Activated CD4-positive, alpha-beta T cell treated with anti-CD3 and anti-CD28 coated beads, Interleukin-2, amount 10 ng/mL, durations not matched to agents 24 days and 14 days (primary cell): Measurements from ENCODE around the gene APC2. TPM values are rescaled to one million over a fixed set of nuclear protein-coding genes. Genes with fewer than 3 reads are reported as not detected.
A peak's percentile ranks its signal among the peaks of the same experiment; 100 is the strongest.

Source experiments
- DNase-seq: peaks from one replicate; pipeline ENCODE4 v3.0.0; 2022
- H3K27ac Mint-ChIP-seq: one replicate; pipeline ENCODE4 v1.8.0; 2022; ENCODE audit warnings: mild to moderate bottlenecking, mixed read lengths
- H3K27me3 Mint-ChIP-seq: one replicate; pipeline ENCODE4 v1.8.0; 2022; ENCODE audit warnings: mixed read lengths
- H3K36me3 Mint-ChIP-seq: one replicate; pipeline ENCODE4 v1.8.0; 2022; ENCODE audit warnings: low read depth, mild to moderate bottlenecking, mixed read lengths
- H3K4me1 Mint-ChIP-seq: one replicate; pipeline ENCODE4 v1.8.0; 2021; ENCODE audit warnings: mixed read lengths
- H3K4me3 Mint-ChIP-seq: one replicate; pipeline ENCODE4 v1.8.0; 2022; ENCODE audit warnings: mild to moderate bottlenecking, moderate library complexity, mixed read lengths
- H3K9me3 Mint-ChIP-seq: one replicate; pipeline ENCODE4 v1.8.0; 2021; ENCODE audit warnings: mixed read lengths
- intact Hi-C: fragments of 100-400 bp; cut with micrococcal nuclease; formaldehyde crosslinking; loops from one replicate; pipeline ENCODE4 v1.15.1; 2023
- total RNA-seq: library from RNA; stranded (reverse); gene quantifications from 2 replicates; pipeline ENCODE4 v1.2.3, GENCODE V29; 2022

The APC2 gene, protein sequence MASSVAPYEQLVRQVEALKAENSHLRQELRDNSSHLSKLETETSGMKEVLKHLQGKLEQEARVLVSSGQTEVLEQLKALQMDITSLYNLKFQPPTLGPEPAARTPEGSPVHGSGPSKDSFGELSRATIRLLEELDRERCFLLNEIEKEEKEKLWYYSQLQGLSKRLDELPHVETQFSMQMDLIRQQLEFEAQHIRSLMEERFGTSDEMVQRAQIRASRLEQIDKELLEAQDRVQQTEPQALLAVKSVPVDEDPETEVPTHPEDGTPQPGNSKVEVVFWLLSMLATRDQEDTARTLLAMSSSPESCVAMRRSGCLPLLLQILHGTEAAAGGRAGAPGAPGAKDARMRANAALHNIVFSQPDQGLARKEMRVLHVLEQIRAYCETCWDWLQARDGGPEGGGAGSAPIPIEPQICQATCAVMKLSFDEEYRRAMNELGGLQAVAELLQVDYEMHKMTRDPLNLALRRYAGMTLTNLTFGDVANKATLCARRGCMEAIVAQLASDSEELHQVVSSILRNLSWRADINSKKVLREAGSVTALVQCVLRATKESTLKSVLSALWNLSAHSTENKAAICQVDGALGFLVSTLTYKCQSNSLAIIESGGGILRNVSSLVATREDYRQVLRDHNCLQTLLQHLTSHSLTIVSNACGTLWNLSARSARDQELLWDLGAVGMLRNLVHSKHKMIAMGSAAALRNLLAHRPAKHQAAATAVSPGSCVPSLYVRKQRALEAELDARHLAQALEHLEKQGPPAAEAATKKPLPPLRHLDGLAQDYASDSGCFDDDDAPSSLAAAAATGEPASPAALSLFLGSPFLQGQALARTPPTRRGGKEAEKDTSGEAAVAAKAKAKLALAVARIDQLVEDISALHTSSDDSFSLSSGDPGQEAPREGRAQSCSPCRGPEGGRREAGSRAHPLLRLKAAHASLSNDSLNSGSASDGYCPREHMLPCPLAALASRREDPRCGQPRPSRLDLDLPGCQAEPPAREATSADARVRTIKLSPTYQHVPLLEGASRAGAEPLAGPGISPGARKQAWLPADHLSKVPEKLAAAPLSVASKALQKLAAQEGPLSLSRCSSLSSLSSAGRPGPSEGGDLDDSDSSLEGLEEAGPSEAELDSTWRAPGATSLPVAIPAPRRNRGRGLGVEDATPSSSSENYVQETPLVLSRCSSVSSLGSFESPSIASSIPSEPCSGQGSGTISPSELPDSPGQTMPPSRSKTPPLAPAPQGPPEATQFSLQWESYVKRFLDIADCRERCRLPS (N-terminal part only)
- 0.16 and 0.24 TPM in 2 replicates for total RNA-seq

DNA sequence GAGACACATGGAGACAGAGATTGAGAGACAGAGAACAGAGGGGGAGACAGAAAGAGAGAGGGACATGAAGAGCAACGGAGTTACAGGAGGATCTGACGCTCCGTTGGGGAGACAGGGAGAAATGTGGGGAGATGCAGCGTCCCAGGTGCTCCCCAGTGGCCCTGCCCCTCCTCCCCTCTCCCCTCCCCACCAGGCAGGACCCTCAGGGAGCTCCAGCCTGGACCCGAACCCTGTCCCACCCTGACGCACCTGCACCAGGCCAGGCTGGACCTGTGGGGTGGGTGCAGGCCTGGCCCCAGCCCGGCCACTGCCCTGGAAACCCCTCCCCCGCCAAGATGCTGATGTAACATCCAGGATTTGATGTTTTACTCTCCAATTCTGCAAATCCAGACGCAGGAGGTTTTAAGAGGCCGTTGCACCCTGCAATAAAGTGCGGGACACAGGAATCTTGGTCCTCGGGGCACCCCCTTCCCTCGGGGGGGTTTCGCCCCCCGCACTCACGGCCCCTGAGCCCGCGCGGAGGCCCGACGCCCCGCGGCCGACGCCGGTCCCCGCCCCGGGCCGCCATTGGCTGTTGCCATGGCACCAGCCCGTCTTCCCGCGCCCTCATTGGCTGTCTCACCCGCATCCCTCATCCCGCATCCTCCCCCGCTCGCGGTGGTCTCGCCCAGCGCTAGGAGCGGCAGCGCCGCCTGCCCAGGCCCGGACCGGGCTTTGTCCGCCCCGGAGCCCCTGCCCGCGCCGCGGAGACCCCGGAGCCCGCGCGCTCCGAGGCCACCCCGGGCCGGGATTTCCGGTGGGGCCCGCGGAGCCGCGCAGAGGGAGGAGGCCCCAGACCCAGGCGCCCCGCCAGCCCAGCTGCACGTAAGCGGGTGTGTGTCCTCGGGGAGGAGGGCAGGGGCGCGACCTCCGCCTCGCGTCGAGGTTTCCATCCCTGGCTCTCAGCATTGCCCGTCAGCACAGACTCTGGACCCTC is at the start of gene APC2:
TSS of gene APC2 (plus strand) at position 655 of the 976 bp plus-strand sequence. CDS start 2,881 bp downstream, outside the sequence.
- Mint-ChIP-seq H3K4me3 (peak within 1 kb of the TSS; percentile 40), H3K27ac (no peak within 1 kb of the TSS), H3K27me3 (peaks cover 51% of the 10 kb centered on the region), H3K36me3 (no peaks in the 10 kb centered on the region), H3K4me1 (peaks cover 3% of the 10 kb centered on the region), H3K9me3 (no peaks in the 10 kb centered on the region)
- peak; percentile 83 for DNase-seq
- intact Hi-C loops, result loop anchor here (5.0 kb wide), 1 partner anchor 63 kb away; the partner anchor contains the start of gene ADAMTSL5

DNA sequence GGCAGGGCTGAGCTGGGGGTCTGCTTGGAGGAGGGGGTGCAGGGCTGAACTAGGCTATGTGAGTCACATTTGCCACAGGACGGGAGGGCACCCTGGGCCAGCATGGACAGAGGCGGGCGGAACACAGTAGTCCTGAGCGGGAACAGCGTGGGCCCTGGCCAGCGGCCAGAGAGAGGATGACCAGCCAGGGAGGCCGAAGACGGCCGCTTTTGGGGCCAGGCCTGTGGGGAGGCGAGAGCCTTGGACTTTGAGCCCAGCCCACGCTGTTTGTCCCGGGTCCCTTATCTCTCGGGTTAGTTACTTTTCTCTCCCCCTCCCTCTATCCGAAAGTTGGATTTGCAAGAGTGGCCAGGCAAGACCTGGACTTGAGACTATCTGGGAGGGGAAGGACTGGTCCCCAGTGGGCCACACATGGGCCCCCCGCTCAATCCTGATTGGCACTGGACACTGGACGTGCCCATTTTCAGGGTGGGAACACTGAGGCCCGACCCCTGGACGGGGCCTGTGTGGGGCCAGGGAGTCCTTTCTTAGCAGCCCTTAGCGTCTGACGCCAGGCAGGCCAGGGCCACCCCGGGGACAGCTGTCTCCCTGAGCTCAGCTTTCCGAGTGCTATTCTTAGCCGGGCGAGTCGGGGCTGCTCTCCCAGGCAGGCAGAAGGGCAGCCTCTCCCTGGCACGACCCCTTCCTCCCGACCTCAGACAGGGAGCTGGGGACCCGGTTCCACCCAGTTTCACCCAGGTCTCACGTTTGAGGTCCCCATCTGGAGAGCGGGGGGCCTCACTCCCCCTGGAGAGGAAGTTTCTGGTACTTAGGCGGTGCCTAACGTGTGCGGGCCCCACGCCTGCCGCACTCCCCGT is 49.4 kb upstream of the APC2 start:
- intact Hi-C loops, result no loop called here
- H3K27ac Mint-ChIP-seq, result no peak overlapping the region
- DNase-seq, result peak; percentile 67
- peaks cover 10% of the 10 kb centered on the region for H3K4me1 Mint-ChIP-seq
- peaks cover 6% of the 10 kb centered on the region for H3K27me3 Mint-ChIP-seq
- H3K4me3 Mint-ChIP-seq, result peak overlapping the region; percentile 68
- H3K36me3 Mint-ChIP-seq, result peaks cover 1% of the 10 kb centered on the region
- no peaks in the 10 kb centered on the region for H3K9me3 Mint-ChIP-seq

DNA sequence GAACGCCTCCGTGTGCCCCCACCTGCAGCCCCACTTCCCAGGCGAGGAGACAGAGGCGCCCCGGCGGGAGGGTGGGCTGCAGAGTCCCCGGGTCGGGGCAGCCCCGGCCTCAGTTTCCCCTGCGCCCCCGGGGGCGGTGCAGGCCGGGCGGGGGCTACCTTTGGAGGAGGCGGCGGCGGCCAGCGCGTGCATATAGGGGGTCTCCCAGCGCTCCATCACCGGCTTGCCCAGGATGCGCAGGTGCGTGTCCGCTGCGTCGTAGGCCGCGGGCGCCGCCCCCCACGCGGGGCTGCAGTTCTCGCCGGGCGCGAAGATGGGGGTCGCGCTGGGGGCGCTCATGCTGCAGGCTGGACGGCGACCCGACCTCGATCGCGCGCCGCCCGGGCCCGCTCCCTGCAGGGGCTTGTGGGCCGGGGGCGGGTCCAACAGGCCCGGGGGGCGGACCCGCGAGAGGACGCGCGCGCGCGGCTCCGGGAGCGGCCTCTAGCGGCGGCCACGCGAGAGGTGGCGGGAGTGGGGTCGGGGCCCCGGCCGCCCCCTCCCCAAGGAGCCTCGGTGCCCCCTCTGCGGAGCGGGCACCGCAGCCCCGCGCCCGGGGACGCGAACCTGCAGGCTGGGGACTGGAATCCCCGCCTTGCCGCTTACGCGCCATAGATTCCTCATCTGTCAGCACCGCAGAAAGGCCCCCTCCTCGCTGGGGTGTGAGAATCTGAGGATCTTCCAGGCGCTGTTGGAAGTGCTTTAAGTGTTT is 48.6 kb upstream of the APC2 start, which contains the start of gene GAMT:
TSS of gene GAMT (minus strand) at position 405 of the 751 bp plus-strand sequence. CDS start at position 339, 66 bp downstream.
- Mint-ChIP-seq H3K4me3 (peak within 1 kb of the TSS; percentile 68), H3K27ac (no peak within 1 kb of the TSS), H3K4me1 (peaks cover 9% of the 10 kb centered on the region), H3K27me3 (peaks cover 6% of the 10 kb centered on the region), H3K9me3 (no peaks in the 10 kb centered on the region), H3K36me3 (peaks cover 1% of the 10 kb centered on the region)
- intact Hi-C loops, result no loop called here
- DNase-seq, result peak; percentile 90

DNA sequence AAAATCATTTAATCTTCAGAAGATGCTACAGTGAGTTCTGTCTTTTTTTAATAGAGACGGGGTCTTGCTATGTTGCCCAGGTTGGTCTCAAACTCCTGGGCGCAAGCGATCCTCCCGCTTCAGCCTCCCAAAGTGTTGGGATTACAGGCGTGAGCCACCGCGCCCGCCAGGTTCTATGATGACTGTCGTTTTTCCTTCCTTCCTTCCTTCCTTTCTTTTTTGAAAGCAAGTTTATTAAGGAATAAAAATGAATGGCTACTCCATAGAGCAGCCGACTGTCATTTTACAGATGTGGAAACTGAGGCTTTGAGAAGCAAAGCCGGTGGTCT is 48.1 kb upstream of the APC2 start:
- Mint-ChIP-seq H3K36me3 (peaks cover 1% of the 10 kb centered on the region), H3K9me3 (no peaks in the 10 kb centered on the region)
- intact Hi-C loops, result no loop called here

DNA sequence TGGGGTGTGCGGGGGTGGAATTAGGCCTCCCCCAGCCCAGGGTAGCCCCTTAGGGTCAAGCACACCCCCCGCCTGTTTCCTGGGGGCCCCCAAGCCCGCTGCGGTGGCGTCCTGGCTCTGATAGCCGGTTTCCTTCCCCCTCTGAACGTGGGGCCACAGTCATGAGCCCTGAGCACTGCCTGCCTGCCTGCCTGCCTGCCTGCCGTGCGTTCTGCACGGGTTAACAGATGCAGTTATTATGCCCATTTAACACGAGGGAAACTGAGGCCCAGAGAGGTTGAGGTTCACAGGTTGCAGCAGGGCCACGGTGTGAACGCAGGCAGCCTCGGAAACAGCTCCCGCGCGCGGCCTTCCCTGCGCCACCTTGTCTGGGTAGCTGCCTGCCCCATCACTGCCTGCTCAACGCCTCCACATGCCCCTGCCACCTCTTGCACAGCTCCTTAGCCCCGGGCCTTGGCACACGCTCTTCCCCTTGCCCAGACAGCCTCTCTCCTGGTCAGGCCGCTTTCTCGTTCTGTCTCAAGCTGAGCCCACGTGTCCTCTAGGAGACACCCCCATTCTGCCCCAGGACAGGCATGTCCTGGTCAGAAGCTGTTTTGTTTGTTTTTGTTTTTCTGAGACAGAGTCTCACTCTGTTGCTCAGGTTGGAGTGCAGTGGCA is 47.4 kb upstream of the APC2 start:
- Mint-ChIP-seq H3K9me3 (no peaks in the 10 kb centered on the region), H3K27ac (no peak overlapping the region), H3K4me3 (peak overlapping the region; percentile 73), H3K27me3 (peaks cover 6% of the 10 kb centered on the region), H3K36me3 (no peaks in the 10 kb centered on the region), H3K4me1 (peaks cover 12% of the 10 kb centered on the region)
- DNase-seq, result no peak
- intact Hi-C loops, result no loop called here

More for the DNA sequence above, 48.1 kb upstream of the APC2 start:
- H3K27ac Mint-ChIP-seq, result no peak overlapping the region
- H3K4me1 Mint-ChIP-seq, result peaks cover 12% of the 10 kb centered on the region
- DNase-seq, result no peak
- peaks cover 6% of the 10 kb centered on the region for H3K27me3 Mint-ChIP-seq
- peak overlapping the region; percentile 56 for H3K4me3 Mint-ChIP-seq

DNA sequence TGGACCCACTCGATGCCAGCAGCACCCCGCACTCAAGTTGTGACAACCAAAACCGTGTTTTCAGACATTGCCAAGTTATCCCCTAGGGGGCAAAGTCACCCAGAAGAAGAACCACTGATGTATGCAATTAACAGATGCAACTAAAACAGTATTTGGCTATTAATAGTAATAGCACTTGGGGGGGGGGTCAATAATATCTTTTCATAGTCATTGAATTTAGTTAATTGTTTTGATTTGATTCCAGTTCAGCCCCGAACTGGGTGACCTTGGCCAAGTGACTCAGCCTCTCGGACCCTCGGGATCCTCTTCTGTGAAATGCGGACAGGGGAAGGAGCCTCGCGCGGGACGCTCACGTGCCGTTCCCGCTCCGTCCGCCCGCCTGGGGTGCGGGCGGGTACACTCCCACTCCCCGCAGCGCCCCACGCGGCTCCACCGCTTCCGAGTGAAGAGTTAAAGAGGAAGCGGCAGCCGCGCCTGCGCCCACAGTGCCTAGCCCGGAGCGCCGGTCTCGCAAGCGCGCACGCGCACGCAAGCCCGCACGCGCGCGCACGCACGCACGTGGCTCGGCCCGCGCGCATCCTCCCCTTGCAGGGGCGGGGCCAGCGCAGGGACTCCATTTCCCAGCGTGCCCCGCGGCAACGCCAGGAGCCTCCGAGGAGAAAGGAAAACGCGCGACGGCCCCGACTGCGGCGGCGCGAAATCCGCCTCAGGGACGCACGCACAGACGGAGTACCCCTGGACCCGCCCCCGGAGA is 43.0 kb upstream of the APC2 start:
- Mint-ChIP-seq H3K4me1 (peaks cover 37% of the 10 kb centered on the region), H3K4me3 (peak overlapping the region; percentile 76), H3K36me3 (peaks cover 24% of the 10 kb centered on the region), H3K9me3 (no peaks in the 10 kb centered on the region), H3K27me3 (peaks cover 6% of the 10 kb centered on the region), H3K27ac (peak overlapping the region; percentile 81)
- DNase-seq, result peak; percentile 100
- intact Hi-C loops, result loop anchor here (1.0 to 5.0 kb wide), 5 partner anchors 24 to 610 kb away; partner anchors contain the start of genes FAM174C, MBD3, NDUFS7 and PTBP1

DNA sequence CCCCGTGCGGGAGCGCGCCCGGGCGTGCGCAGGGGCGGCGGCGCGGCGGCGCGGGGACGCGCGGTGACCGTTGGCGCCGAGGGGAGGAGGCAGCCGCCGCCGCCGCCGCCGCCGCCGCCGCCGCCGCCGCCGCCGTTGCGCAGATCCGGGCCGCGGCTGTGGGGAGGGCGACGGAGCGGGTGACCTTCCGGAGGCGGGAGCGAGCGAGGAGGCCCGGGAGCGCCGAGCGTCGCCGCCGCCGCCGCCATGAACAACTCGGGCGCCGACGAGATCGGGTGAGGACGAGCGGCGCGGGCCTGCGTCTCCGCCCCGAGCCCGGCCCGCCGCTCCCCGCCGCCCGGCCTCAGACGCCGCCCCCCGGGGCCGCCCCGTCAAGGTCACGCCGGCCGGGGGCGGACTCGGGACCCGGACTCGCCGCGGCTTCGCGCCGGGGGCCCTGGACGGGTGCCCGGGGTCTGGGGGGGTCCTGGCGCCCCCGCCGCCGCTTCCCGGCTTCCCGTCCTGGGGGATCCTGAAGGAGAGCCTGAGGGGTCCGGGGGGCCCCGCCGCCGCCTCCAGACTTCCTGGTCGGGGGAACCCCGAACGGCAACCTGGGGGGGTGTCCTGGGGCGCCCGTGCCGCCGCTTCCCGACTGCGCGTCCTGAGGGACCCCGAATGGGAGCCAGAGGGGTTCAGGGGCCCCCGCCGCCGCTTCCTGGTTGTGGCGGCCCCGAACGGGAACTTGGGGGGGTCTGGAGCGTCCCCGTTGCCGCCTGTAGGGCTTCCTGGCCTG is 42.2 kb upstream of the APC2 start, which contains the start of gene DAZAP1:
TSS of gene DAZAP1 (plus strand) at position 59 of the 772 bp plus-strand sequence. CDS start at position 247, 188 bp downstream.
- H3K27ac Mint-ChIP-seq, result peak within 1 kb of the TSS; percentile 96
- intact Hi-C loops, result loop anchor here (1.0 to 5.0 kb wide), 5 partner anchors 25 to 610 kb away; partner anchors contain the start of genes FAM174C, MBD3, NDUFS7 and PTBP1
- H3K4me1 Mint-ChIP-seq, result peaks cover 35% of the 10 kb centered on the region
- H3K4me3 Mint-ChIP-seq, result peak within 1 kb of the TSS; percentile 98
- no peaks in the 10 kb centered on the region for H3K9me3 Mint-ChIP-seq
- peaks cover 4% of the 10 kb centered on the region for H3K27me3 Mint-ChIP-seq
- DNase-seq, result no peak
- peaks cover 25% of the 10 kb centered on the region for H3K36me3 Mint-ChIP-seq

DNA sequence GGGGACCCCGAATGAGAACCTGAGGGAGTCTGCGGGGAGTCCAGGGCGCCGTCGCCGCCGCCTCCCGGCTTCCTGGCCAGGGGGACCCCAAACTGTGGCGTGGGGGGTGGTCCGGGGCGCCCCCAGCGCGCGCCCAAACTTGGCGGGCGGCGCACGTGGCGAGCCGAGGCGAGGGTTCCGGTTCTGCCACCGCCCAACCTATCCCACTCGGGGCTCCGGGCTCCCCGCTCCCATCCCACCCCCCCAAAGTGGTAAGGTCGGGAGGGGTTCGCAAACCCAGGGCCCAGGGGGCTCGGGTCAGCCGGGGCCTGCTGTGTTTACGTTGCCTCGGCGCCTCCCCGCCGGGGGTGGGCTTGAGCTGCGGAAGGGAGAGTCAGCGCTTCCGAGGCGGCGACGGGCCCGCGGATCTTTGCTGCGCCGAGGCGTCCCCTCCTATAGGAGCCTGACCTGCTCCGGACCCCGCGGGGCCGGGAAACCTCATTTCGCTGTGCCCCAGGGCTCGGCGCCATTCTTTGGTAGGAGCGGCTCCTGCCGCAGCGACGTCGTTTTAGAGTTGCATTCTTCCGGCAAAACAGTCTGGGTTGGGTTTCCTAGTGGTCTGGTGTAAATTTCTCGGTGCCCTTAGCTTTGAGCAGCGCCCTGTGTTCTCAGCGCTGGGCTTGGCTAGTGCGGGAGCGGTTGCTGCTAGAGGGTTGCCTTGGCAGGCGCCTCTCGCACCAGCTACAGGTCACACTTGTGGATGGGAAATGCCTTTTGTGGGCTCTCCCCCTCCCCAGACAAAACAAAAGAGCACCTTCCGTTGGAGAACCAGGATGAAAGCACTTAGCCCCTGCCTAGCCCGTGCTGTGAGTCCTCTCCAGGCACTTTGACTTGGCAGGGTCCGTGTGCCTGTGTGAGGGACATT is 41.4 kb upstream of the APC2 start:
- Mint-ChIP-seq H3K4me3 (peak overlapping the region; percentile 98), H3K4me1 (peaks cover 37% of the 10 kb centered on the region)

More for the DNA sequence above, 41.4 kb upstream of the APC2 start:
- Mint-ChIP-seq H3K27ac (peak overlapping the region; percentile 96), H3K27me3 (no peaks in the 10 kb centered on the region), H3K36me3 (peaks cover 28% of the 10 kb centered on the region), H3K9me3 (no peaks in the 10 kb centered on the region)
- DNase-seq, result peak; percentile 88
- intact Hi-C loops, result loop anchor here (5.0 kb wide), 1 partner anchor 131 kb away; the partner anchor contains the start of gene FAM174C
